CD14-positive monocyte (primary cell): Measurements from ENCODE around the gene NEK7. TPM values are rescaled to one million over a fixed set of nuclear protein-coding genes. Genes with fewer than 3 reads are reported as not detected.
A peak's percentile ranks its signal among the peaks of the same experiment; 100 is the strongest.

Experiments used
- DNase-seq, 3 donors: peaks; one replicate each; pipeline ENCODE4 v3.0.0-alpha.2; 2011 to 2022
- H2AFZ ChIP-seq: 2 replicates; pipeline ENCODE4 v1.6.0; 2012; ENCODE audit warnings: mild to moderate bottlenecking, low read depth, low read length, inconsistent platforms; ENCODE audit not compliant: insufficient read depth, poor library complexity, severe bottlenecking
- H3K27ac ChIP-seq, 2 donors: 1 replicate in 1 of 2; 2 replicates in 1 of 2; pipeline ENCODE4 v1.5.1; 2012 to 2013; ENCODE audit warnings: low read length in 2 of 2, control low read depth in 1 of 2, inconsistent platforms in 1 of 2, low read depth in 1 of 2, mild to moderate bottlenecking in 1 of 2
- H3K27me3 ChIP-seq, 2 donors: one replicate each; pipeline versions ENCODE4 v1.6.0 to v1.6.1; 2011 to 2013; ENCODE audit warnings: low read length in 2 of 2; ENCODE audit not compliant: control insufficient read depth in 2 of 2, insufficient read depth in 2 of 2
- H3K36me3 ChIP-seq, 2 donors: replicated peaks in 1 of 2; 1 replicate in 1 of 2; 2 replicates in 1 of 2; pipeline versions ENCODE4 v1.5.1 to v1.6.1; 2012 to 2013; ENCODE audit warnings: low read length in 2 of 2, control low read depth in 1 of 2, inconsistent platforms in 1 of 2, mild to moderate bottlenecking in 1 of 2; ENCODE audit not compliant: insufficient read depth in 2 of 2, control insufficient read depth in 1 of 2
- H3K4me1 ChIP-seq, 2 donors: 1 replicate in 1 of 2; 2 replicates in 1 of 2; pipeline versions ENCODE4 v1.5.1 to v1.6.1; 2012 to 2013; ENCODE audit warnings: low read length in 2 of 2, control low read depth in 1 of 2, inconsistent platforms in 1 of 2, mild to moderate bottlenecking in 1 of 2, moderate library complexity in 1 of 2; ENCODE audit not compliant: insufficient read depth in 2 of 2, control insufficient read depth in 1 of 2
- H3K4me2 ChIP-seq: replicated peaks from 2 replicates; pipeline ENCODE3; 2012; ENCODE audit warnings: low read length, moderate library complexity, mild to moderate bottlenecking; ENCODE audit not compliant: poor library complexity, severe bottlenecking; ENCODE audit errors: extremely low read depth
- H3K4me3 ChIP-seq, 3 experiments: fragments of 200-600 bp in 1 of 3; sonication (generic) in 1 of 3; replicated peaks in 1 of 3; 1 replicate in 2 of 3; 2 replicates in 1 of 3; pipeline ENCODE4 v1.5.1; 2011 to 2013; ENCODE audit warnings: low read length in 3 of 3, mild to moderate bottlenecking in 3 of 3, control low read depth in 2 of 3, low read depth in 2 of 3, inconsistent platforms in 1 of 3, moderate library complexity in 1 of 3
- H3K79me2 ChIP-seq: 2 replicates; pipeline ENCODE4 v1.6.0; 2012; ENCODE audit warnings: mild to moderate bottlenecking, control low read depth, inconsistent platforms, low read length, moderate library complexity; ENCODE audit not compliant: insufficient read depth
- H3K9ac ChIP-seq: 2 replicates; pipeline ENCODE4 v1.6.0; 2017; ENCODE audit warnings: low read length, mild to moderate bottlenecking; ENCODE audit not compliant: insufficient read depth, poor library complexity, severe bottlenecking
- H3K9me3 ChIP-seq, 2 donors: replicated peaks in 1 of 2; 1 replicate in 1 of 2; 2 replicates in 1 of 2; pipeline versions ENCODE4 v1.5.1 to v1.6.1; 2012 to 2013; ENCODE audit warnings: low read length in 2 of 2, control low read depth in 1 of 2; ENCODE audit not compliant: control insufficient read depth in 1 of 2, insufficient read depth in 1 of 2
- H4K20me1 ChIP-seq: 2 replicates; pipeline ENCODE4 v1.6.0; 2012; ENCODE audit warnings: mild to moderate bottlenecking, low read length, control low read depth, moderate library complexity; ENCODE audit not compliant: insufficient read depth
- H3K27ac Mint-ChIP-seq, 7 donors: one replicate each; pipeline ENCODE4 v1.8.0; 2020; ENCODE audit warnings: mild to moderate bottlenecking in 7 of 7, mixed read lengths in 7 of 7, moderate library complexity in 6 of 7, inconsistent platforms in 2 of 7
- H3K27me3 Mint-ChIP-seq, 3 donors: one replicate each; pipeline ENCODE4 v1.8.0; 2021 to 2022; ENCODE audit warnings: low read depth in 3 of 3, mild to moderate bottlenecking in 3 of 3, mixed read lengths in 3 of 3, moderate library complexity in 3 of 3, inconsistent platforms in 1 of 3
- H3K36me3 Mint-ChIP-seq, 2 donors: one replicate each; pipeline ENCODE4 v1.8.0; 2020; ENCODE audit warnings: mixed read lengths in 2 of 2, inconsistent platforms in 1 of 2, mild to moderate bottlenecking in 1 of 2
- H3K4me1 Mint-ChIP-seq: one replicate; pipeline ENCODE4 v1.8.0; 2020; ENCODE audit warnings: mild to moderate bottlenecking, mixed read lengths
- H3K4me3 Mint-ChIP-seq, 2 donors: one replicate each; pipeline ENCODE4 v1.8.0; 2020; ENCODE audit warnings: mild to moderate bottlenecking in 2 of 2, mixed read lengths in 2 of 2, moderate library complexity in 1 of 2
- H3K9me3 Mint-ChIP-seq, 7 donors: one replicate each; pipeline ENCODE4 v1.8.0; 2020 to 2022; ENCODE audit warnings: mixed read lengths in 7 of 7, mild to moderate bottlenecking in 6 of 7, moderate library complexity in 6 of 7, inconsistent platforms in 2 of 7
- WGBS: methylation state at CpG from one replicate; pipeline ENCODE4 v1.1.5; 2013; ENCODE audit warnings: missing lambda C conversion rate; ENCODE audit not compliant: insufficient coverage; 5-methylcytosine and 5-hydroxymethylcytosine counted together
- intact Hi-C, 2 donors: fragments of 100-400 bp; cut with micrococcal nuclease; formaldehyde crosslinking; loops; one replicate each; pipeline versions ENCODE4 v1.15.0 to v1.15.1; 2023
- polyA plus RNA-seq, 3 donors: library from polyadenylated mRNA; depleted of rRNA in 1 of 3; unstranded in 2 of 3; stranded (reverse) in 1 of 3; fragments of 300-500 nt in 2 of 3; fragments of >200 nt in 1 of 3; fragmentation: Illumina TruSeq in 2 of 3; gene quantifications; 1 replicate in 2 of 3; 2 replicates in 1 of 3; pipeline ENCODE4 v1.2.3, GENCODE V29; 2012 to 2021
- TF ChIP-seq, protein P1 (sequence below): fragments of 200-600 bp; IDR thresholded peaks from one replicate; pipeline ENCODE4 v1.8.0; 2022; ENCODE audit warnings: antibody characterized with exemption, mild to moderate bottlenecking

NEK7 gene
- polyA plus RNA-seq, 3 donors, result 16.0 to 50.1 (median 46.5) TPM

DNA sequence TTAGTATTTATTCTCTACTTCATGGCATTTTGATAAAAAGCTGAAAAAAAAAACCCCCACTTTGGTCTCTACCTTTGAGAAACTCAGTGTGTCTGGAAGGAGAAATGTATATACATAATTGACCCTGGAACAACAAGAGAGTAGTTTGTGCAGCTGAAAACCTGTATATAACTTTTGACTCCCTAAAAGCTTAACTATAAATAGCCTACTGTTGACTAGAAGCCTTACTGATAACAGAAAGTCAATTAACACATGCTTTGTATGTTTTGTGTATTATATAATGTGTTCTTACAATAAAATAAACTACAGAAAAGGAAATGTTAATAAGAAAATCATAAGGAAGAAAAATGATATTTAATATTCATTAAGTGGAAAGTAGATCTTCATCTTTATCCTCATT, 88.0 kb downstream of the NEK7 start:
- no peak overlapping the region for H3K4me3 ChIP-seq
- TF ChIP-seq, protein P1, sequence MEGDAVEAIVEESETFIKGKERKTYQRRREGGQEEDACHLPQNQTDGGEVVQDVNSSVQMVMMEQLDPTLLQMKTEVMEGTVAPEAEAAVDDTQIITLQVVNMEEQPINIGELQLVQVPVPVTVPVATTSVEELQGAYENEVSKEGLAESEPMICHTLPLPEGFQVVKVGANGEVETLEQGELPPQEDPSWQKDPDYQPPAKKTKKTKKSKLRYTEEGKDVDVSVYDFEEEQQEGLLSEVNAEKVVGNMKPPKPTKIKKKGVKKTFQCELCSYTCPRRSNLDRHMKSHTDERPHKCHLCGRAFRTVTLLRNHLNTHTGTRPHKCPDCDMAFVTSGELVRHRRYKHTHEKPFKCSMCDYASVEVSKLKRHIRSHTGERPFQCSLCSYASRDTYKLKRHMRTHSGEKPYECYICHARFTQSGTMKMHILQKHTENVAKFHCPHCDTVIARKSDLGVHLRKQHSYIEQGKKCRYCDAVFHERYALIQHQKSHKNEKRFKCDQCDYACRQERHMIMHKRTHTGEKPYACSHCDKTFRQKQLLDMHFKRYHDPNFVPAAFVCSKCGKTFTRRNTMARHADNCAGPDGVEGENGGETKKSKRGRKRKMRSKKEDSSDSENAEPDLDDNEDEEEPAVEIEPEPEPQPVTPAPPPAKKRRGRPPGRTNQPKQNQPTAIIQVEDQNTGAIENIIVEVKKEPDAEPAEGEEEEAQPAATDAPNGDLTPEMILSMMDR, result no peak
- H2AFZ ChIP-seq, result no peak overlapping the region
- no peaks in the 10 kb centered on the region for H3K4me1 ChIP-seq
- no peak overlapping the region for H3K27ac ChIP-seq
- no peak overlapping the region for H3K4me2 ChIP-seq
- no peaks in the 10 kb centered on the region for H3K9me3 ChIP-seq
- Mint-ChIP-seq H3K4me1 (peaks cover 6% of the 10 kb centered on the region), H3K9me3 (peaks cover 0 to 3% (median 0%) of the 10 kb centered on the region in 7 donors), H3K4me3 (no peak overlapping the region), H3K27me3 (no peaks in the 10 kb centered on the region), H3K36me3 (peaks cover 5% of the 10 kb centered on the region in 2 donors), H3K27ac (no peak overlapping the region)
- peaks cover 76% of the 10 kb centered on the region for H4K20me1 ChIP-seq
- no peak for DNase-seq
- peaks cover 35% of the 10 kb centered on the region for H3K79me2 ChIP-seq
- H3K36me3 ChIP-seq, result peaks cover 0 to 11% of the 10 kb centered on the region in 2 donors
- intact Hi-C loops, result no loop called here
- H3K9ac ChIP-seq, result no peak overlapping the region
- no peaks in the 10 kb centered on the region for H3K27me3 ChIP-seq

DNA sequence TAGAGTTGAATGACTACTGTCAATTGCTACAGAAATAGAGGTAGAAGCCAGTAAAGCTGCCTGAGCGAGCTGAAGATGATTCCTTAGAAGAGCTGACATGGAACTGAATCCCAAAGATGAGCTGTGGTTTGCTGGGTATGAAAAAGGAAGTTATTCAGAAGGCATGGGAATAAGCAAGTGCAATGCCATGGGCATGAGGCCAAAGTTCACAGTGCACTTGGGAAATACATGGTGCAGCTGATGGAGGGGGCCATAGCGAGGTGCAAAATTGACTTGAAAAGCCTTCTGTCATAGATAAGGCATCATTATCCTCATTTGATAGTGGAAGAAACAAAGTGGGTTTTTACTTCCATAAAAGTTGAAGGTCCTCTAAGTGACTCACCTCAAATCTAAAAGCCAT, 88.6 kb downstream of the NEK7 start:
- H3K36me3 ChIP-seq, result peaks cover 0 to 11% of the 10 kb centered on the region in 2 donors
- peaks cover 6% of the 10 kb centered on the region for H3K4me1 Mint-ChIP-seq
- H4K20me1 ChIP-seq, result peaks cover 72% of the 10 kb centered on the region
- H3K27me3 Mint-ChIP-seq, result no peaks in the 10 kb centered on the region
- H3K9me3 ChIP-seq, result no peaks in the 10 kb centered on the region
- H3K4me3 Mint-ChIP-seq, result no peak overlapping the region
- no peaks in the 10 kb centered on the region for H3K4me1 ChIP-seq
- H3K4me2 ChIP-seq, result no peak overlapping the region
- H3K9me3 Mint-ChIP-seq, result peaks cover 0 to 3% (median 0%) of the 10 kb centered on the region in 7 donors
- H3K4me3 ChIP-seq, result no peak overlapping the region
- WGBS, result 94% methylated on average over 1 of the region's 2 CpGs
- TF ChIP-seq, protein P1, result no peak
- no peak overlapping the region for H3K27ac ChIP-seq
- H3K79me2 ChIP-seq, result peaks cover 30% of the 10 kb centered on the region
- no peak overlapping the region for H3K9ac ChIP-seq
- H3K36me3 Mint-ChIP-seq, result peaks cover 5% of the 10 kb centered on the region in 2 donors
- no peak overlapping the region for H2AFZ ChIP-seq
- intact Hi-C loops, result no loop called here
- DNase-seq, result no peak
- peak overlapping the region in 2 of 7 donors; percentile 0 to 1 for H3K27ac Mint-ChIP-seq
- H3K27me3 ChIP-seq, result no peaks in the 10 kb centered on the region
